OCI-LY1 (cell line): ENCODE measurements around the gene AVPI1.

Source experiments
- H2AFZ ChIP-seq: fragments of 200-600 bp; sonication (generic), shearing (Covaris generic); 2 replicates; pipeline ENCODE4 v1.6.0; 2014; ENCODE audit warnings: antibody characterized with exemption, mild to moderate bottlenecking, low read length
- H3F3A ChIP-seq: fragments of 200-600 bp; sonication (generic), shearing (Covaris generic); 2 replicates; pipeline ENCODE4 v1.6.0; 2014; ENCODE audit warnings: mild to moderate bottlenecking, antibody characterized with exemption, low read length, moderate library complexity; ENCODE audit not compliant: insufficient read depth
- H3K27ac ChIP-seq: fragments of 200-600 bp; sonication (generic); 2 replicates; pipeline ENCODE4 v1.5.1; 2014; ENCODE audit warnings: low read length, mixed run types, mild to moderate bottlenecking, low read depth; ENCODE audit not compliant: poor library complexity, severe bottlenecking
- H3K27me3 ChIP-seq: fragments of 200-600 bp; sonication (generic); 2 replicates; pipeline ENCODE4 v1.6.0; 2014; ENCODE audit warnings: antibody characterized with exemption, mild to moderate bottlenecking, low read length, moderate library complexity; ENCODE audit not compliant: insufficient read depth
- H3K36me3 ChIP-seq: fragments of 200-600 bp; sonication (generic); 2 replicates; pipeline ENCODE4 v1.6.1; 2014; ENCODE audit warnings: mild to moderate bottlenecking, antibody characterized with exemption, low read length, moderate library complexity, mixed read lengths; ENCODE audit not compliant: insufficient read depth
- H3K4me1 ChIP-seq: fragments of 200-600 bp; sonication (generic); 2 replicates; pipeline ENCODE4 v1.5.1; 2014; ENCODE audit warnings: mild to moderate bottlenecking, low read length, moderate library complexity; ENCODE audit not compliant: insufficient read depth, severe bottlenecking
- H3K4me2 ChIP-seq: fragments of 200-600 bp; sonication (generic), shearing (Covaris generic); 2 replicates; pipeline ENCODE4 v1.6.1; 2014; ENCODE audit warnings: low read length
- H3K4me3 ChIP-seq: fragments of 200-600 bp; sonication (generic); 2 replicates; pipeline ENCODE4 v1.5.1; 2014; ENCODE audit warnings: low read length, low read depth, mild to moderate bottlenecking, mixed read lengths; ENCODE audit not compliant: poor library complexity, severe bottlenecking
- H3K79me2 ChIP-seq: fragments of 200-600 bp; shearing (Covaris generic); 2 replicates; pipeline ENCODE4 v1.6.1; 2016; ENCODE audit warnings: mixed run types, low read length, mixed read lengths; ENCODE audit not compliant: insufficient read depth
- H3K9ac ChIP-seq: fragments of 200-600 bp; sonication (generic), shearing (Covaris generic); 2 replicates; pipeline ENCODE4 v1.6.1; 2014; ENCODE audit warnings: mild to moderate bottlenecking, low read length, mixed read lengths
- H3K9me2 ChIP-seq: fragments of 200-600 bp; sonication (generic), shearing (Covaris generic); 2 replicates; pipeline ENCODE4 v1.6.1; 2014; ENCODE audit warnings: low read depth, mild to moderate bottlenecking, low read length, mixed read lengths
- H3K9me3 ChIP-seq: fragments of 200-600 bp; shearing (Covaris generic); 2 replicates; pipeline ENCODE4 v1.6.1; 2014; ENCODE audit warnings: low read length, mixed read lengths
- H4K20me1 ChIP-seq: fragments of 200-600 bp; sonication (generic), shearing (Covaris generic); 2 replicates; pipeline ENCODE4 v1.6.0; 2016; ENCODE audit warnings: mild to moderate bottlenecking, low read length; ENCODE audit not compliant: insufficient read depth
- CTCF ChIP-seq: fragments of 200-600 bp; sonication (generic), shearing (Covaris generic); IDR thresholded peaks from 2 replicates; pipeline ENCODE4 v1.5.1; 2017; ENCODE audit warnings: mild to moderate bottlenecking, antibody characterized with exemption, low read length, moderate library complexity, mixed read lengths
- EZH2 ChIP-seq: fragments of 200-600 bp; sonication (generic), shearing (Covaris generic); IDR thresholded peaks from 2 replicates; pipeline ENCODE4 v1.8.0; 2017; ENCODE audit warnings: borderline replicate concordance, mixed run types, mild to moderate bottlenecking, antibody characterized with exemption, low read length, moderate library complexity, mixed read lengths

AVPI1 gene

DNA sequence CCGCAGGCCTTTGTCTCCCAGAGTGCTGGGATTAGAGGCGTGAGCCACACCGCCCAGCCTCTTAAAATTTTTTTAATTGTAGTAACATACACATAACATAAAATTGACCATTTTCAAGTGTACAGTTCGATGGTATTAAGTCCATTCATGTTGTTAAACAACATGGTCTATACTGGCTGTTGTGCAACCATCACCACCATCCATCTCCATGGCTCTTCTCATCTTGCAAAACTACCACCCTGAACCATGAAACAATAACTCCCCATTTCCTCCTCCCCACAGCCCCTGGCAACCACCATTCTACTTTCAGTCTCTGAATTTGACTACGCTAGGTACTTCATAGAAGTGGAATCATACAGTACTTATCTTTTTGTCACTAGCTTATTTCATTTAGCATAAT lies 42.0 kb upstream of the AVPI1 start:
- Histone ChIP-seq H3K27me3 (no peaks in the 10 kb centered on the region), H3K9me3 (no peaks in the 10 kb centered on the region), H3K79me2 (no peaks in the 10 kb centered on the region), H3K4me2 (no peak overlapping the region), H3K4me3 (no peak overlapping the region), H3K9ac (no peak overlapping the region), H2AFZ (no peak overlapping the region), H3K27ac (no peak overlapping the region), H3F3A (no peaks in the 10 kb centered on the region), H3K4me1 (no peaks in the 10 kb centered on the region), H3K9me2 (no peaks in the 10 kb centered on the region), H4K20me1 (no peaks in the 10 kb centered on the region), H3K36me3 (no peaks in the 10 kb centered on the region)
- TF ChIP-seq EZH2 (no peak), CTCF (no peak)

GRCh38 chr10:97726636-97727178 lies 39.7 kb upstream of the AVPI1 start:
- no peaks in the 10 kb centered on the region for H3K4me1 ChIP-seq
- H3K9me2 ChIP-seq: no peaks in the 10 kb centered on the region
- TF ChIP-seq CTCF (no peak), EZH2 (no peak)
- no peaks in the 10 kb centered on the region for H4K20me1 ChIP-seq
- no peaks in the 10 kb centered on the region for H3K36me3 ChIP-seq
- no peaks in the 10 kb centered on the region for H3F3A ChIP-seq
- no peak overlapping the region for H3K9ac ChIP-seq
- H3K27me3 ChIP-seq: no peaks in the 10 kb centered on the region
- H3K9me3 ChIP-seq: no peaks in the 10 kb centered on the region
- H3K27ac ChIP-seq: no peak overlapping the region
- no peaks in the 10 kb centered on the region for H3K79me2 ChIP-seq
- H3K4me2 ChIP-seq: no peak overlapping the region
- no peak overlapping the region for H2AFZ ChIP-seq
- H3K4me3 ChIP-seq: no peak overlapping the region

DNA sequence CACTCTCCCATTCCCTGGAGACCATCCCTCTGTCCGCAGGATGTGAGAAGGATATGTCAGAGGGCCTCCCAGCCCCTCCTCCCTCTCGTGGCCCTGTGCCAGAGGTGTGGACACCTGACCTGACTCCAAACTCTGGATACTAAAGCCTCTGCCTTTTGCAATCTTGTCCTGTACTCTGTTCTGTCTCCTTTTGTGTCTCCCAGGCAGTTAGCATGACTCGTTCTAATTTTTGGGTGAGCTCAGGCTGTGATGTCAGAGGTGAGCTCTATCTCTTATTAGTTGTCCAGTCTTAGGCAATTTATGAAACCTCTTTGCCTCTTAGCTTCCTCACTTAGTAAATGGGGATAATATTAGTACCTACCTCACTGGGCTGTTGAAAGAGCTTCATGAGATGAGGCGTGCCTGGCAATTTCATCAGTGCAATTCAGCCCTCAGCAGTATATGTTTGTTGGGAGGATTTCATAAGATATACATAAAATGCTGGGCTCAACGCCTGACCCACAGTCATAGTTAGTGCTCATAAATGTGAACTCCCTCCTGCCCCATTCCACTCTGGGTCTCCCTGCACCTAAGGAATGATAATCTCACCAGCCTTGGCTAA lies 37.4 kb upstream of the AVPI1 start:
- no peak overlapping the region for H3K4me3 ChIP-seq
- no peaks in the 10 kb centered on the region for H4K20me1 ChIP-seq
- no peaks in the 10 kb centered on the region for H3K79me2 ChIP-seq
- no peaks in the 10 kb centered on the region for H3K9me2 ChIP-seq
- no peak overlapping the region for H3K9ac ChIP-seq
- H3K27ac ChIP-seq: no peak overlapping the region
- H3F3A ChIP-seq: no peaks in the 10 kb centered on the region
- no peak overlapping the region for H2AFZ ChIP-seq
- no peak overlapping the region for H3K4me2 ChIP-seq
- no peak for TF ChIP-seq CTCF
- no peak for TF ChIP-seq EZH2
- no peaks in the 10 kb centered on the region for H3K36me3 ChIP-seq
- no peaks in the 10 kb centered on the region for H3K9me3 ChIP-seq
- no peaks in the 10 kb centered on the region for H3K27me3 ChIP-seq
- no peaks in the 10 kb centered on the region for H3K4me1 ChIP-seq
